Transverse colon (tissue), 4 donors: ENCODE data around the gene COX10. TPM values are rescaled to one million over a fixed set of nuclear protein-coding genes. Genes with fewer than 3 reads are reported as not detected.
"Not testable (repeated sequence)": the region's sequence is repeated elsewhere in the genome, so short reads cannot be mapped to it uniquely, and the experiment has no call there.

Source experiments
- DNase-seq: peaks from one replicate; pipeline ENCODE4 v3.0.0-alpha.2; 2019
- H3K27ac ChIP-seq, 4 donors: fragments of 200-600 bp; sonication (generic); 2 replicates each; pipeline ENCODE4 v1.5.1; 2016 to 2018; ENCODE audit warnings: inconsistent platforms in 4 of 4
- H3K27me3 ChIP-seq: fragments of 200-600 bp; sonication (generic); 2 replicates; pipeline ENCODE4 v1.5.1; 2017; ENCODE audit warnings: inconsistent platforms
- H3K36me3 ChIP-seq, 4 donors: fragments of 200-600 bp; sonication (generic); 2 replicates each; pipeline ENCODE4 v1.5.1; 2017 to 2019; ENCODE audit warnings: inconsistent platforms in 4 of 4
- H3K4me1 ChIP-seq, 4 donors: fragments of 200-600 bp; sonication (generic); 2 replicates each; pipeline ENCODE4 v1.5.1; 2017 to 2020; ENCODE audit warnings: inconsistent platforms in 4 of 4
- H3K4me3 ChIP-seq, 4 donors: fragments of 200-600 bp; sonication (generic); 1 replicate in 1 of 4; 2 replicates in 3 of 4; pipeline versions ENCODE4 v1.5.1 to v1.6.1; 2017 to 2019; ENCODE audit warnings: inconsistent platforms in 4 of 4
- H3K9me3 ChIP-seq, 2 donors: fragments of 200-600 bp; sonication (generic); 2 replicates each; pipeline ENCODE4 v1.5.1; 2017 to 2019; ENCODE audit warnings: inconsistent platforms in 2 of 2
- CTCF ChIP-seq, 5 experiments: fragments of 200-600 bp in 3 of 5; fragments of 450-650 bp in 2 of 5; sonication (generic) in 3 of 5; IDR thresholded peaks; 1 replicate in 2 of 5; 2 replicates in 3 of 5; pipeline ENCODE4 v1.5.1; 2016 to 2017; ENCODE audit warnings: antibody characterized with exemption in 5 of 5, inconsistent platforms in 3 of 5, mild to moderate bottlenecking in 2 of 5, moderate library complexity in 1 of 5
- EP300 ChIP-seq: sonication (generic); formaldehyde crosslinking; IDR thresholded peaks from one replicate; pipeline ENCODE4 v1.6.1; 2017; ENCODE audit warnings: antibody characterized with exemption, low read depth
- POLR2A ChIP-seq: fragments of 450-650 bp; IDR thresholded peaks from one replicate; pipeline ENCODE4 v1.6.1; 2016; ENCODE audit warnings: antibody characterized with exemption, mild to moderate bottlenecking, moderate library complexity
- POLR2AphosphoS5 ChIP-seq, 3 donors: sonication (generic); formaldehyde crosslinking; IDR thresholded peaks; one replicate each; pipeline ENCODE4 v1.6.1; 2016; ENCODE audit warnings: antibody characterized with exemption in 3 of 3
- WGBS, 2 donors: methylation state at CpG; one replicate each; pipeline ENCODE4 v1.1.5; 2018; ENCODE audit warnings: low coverage in 1 of 2; 5-methylcytosine and 5-hydroxymethylcytosine counted together
- in situ Hi-C, 4 donors: fragments of 200-750 bp; cut with MboI; loops; one replicate each; pipeline versions ENCODE4 v1.15.0 to v1.15.1; 2017; ENCODE audit warnings: low sequenced_read_pairs in 3 of 4, low pct_ligation_motif_present in 1 of 4, low pct_unique_long_range_greater_than_20kb in 1 of 4
- intact Hi-C: fragments of 100-400 bp; cut with DNase I; formaldehyde crosslinking; loops from one replicate; pipeline ENCODE4 v1.15.1; 2023; ENCODE audit warnings: low total_unique reads
- total RNA-seq, 4 donors: library from RNA; depleted of rRNA; stranded (reverse); fragments of >200 nt; gene quantifications; one replicate each; pipeline ENCODE4 v1.1.0, GENCODE V29; 2016

COX10 gene
- total RNA-seq: 10 to 100 TPM; 48.9 to 61.9 (median 53.5) TPM

DNA sequence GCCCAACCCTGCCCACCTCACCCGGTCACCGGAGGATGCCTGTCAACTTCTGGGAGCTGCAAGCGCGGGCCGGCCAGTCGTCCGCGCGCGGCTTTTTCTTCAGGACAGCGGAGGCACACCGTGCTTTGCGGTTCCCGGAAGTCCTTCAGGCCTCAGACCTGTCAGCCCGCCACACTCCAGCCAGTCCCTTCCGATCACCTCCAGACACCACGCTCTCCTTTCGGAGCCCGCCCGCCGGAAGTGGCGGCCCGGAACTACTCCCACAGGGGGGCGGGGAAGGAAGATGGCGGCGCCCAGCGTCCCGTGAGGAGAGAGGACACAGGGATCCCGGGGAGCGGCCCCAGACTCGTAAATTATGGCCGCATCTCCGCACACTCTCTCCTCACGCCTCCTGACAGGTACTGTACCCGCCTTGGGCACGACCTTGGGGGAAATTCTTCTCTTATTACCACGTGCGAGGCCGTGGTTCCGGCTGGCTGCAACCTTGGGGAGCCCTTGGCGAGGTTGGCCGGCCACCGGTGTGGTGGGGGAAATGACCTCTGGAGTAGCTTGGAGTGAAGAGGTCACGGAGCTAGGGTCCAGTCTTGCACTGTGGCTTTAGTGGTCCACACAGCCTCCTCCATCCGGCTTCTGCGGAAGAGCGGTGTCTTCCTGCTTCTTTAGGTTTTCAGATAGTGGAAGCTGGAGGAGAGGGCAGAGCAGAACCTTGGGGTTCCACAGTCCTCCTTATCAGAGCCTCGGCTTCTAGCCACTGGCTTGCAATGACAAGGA is at the start of gene COX10:
Gene COX10, plus strand, starts transcription at position 254 of the 771 bp plus-strand sequence. Its CDS starts 102 bp downstream, at position 356.
- no peaks in the 10 kb centered on the region for H3K9me3 ChIP-seq
- peak within 1 kb of the TSS; percentile 60 to 93 (median 82) for H3K4me3 ChIP-seq
- no peaks in the 10 kb centered on the region for H3K27me3 ChIP-seq
- H3K4me1 ChIP-seq: peaks cover 7 to 39% (median 15%) of the 10 kb centered on the region in 4 donors
- TF ChIP-seq POLR2A: peak; percentile 92
- TF ChIP-seq POLR2AphosphoS5 (IDR thresholded peaks at IDR 0.05): peak; percentile 89 to 95 (median 91)
- no peak for TF ChIP-seq EP300
- no peak for TF ChIP-seq CTCF (IDR thresholded peaks at IDR 0.05)
- peak within 1 kb of the TSS; percentile 77 to 93 (median 81) for H3K27ac ChIP-seq
- 1% methylated on average over 39 of the region's 48 CpGs; no CpG with 5 or more reads in 1 of the 2 donors for WGBS, 2 donors
- peak; percentile 93 for DNase-seq
- intact Hi-C loops (no loop called here), in situ Hi-C loops (no loop called here)
- no peaks in the 10 kb centered on the region for H3K36me3 ChIP-seq

DNA sequence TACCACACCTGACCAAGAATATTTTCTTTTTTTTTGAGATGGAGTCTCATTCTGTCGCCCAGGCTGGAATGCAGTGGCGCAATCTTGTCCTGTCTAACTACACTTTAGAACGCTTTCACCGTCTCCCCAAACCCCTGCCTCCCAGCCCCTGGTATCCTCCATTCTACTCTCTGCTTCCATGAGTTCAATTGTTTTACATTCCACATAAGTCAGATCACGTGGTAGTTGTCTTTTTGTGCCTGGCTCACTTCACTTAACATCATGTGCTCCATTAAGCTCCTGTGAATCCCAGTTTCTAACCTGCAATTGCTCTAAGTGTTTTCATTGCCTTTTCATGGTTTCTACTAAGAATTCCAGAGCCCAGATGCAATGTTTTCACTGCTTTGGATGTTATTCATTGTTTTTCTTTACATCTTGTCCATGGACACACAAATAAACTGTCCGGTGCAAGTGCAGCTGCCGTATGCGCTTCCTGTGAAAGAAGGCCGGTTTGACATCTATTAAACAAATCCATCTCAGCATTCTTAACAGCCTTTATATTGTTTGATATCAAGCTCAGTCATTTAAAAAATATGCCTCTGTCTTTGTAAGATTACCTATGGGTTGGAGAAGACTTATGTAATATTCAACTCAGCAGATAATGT is 47.5 kb upstream of the COX10 start:
- H3K9me3 ChIP-seq, in situ Hi-C loops, H3K27me3 ChIP-seq, H3K36me3 ChIP-seq, H3K27ac ChIP-seq, H3K4me1 ChIP-seq, intact Hi-C loops, DNase-seq, H3K4me3 ChIP-seq: not testable (repeated sequence)
- WGBS, 2 donors: 74% methylated on average over 5 of the region's 9 CpGs; no CpG with 5 or more reads in 1 of the 2 donors

GRCh38 chr17:14029755-14030154 is 39.5 kb upstream of the COX10 start:
- H3K36me3 ChIP-seq, H3K27me3 ChIP-seq, in situ Hi-C loops, H3K4me3 ChIP-seq, H3K4me1 ChIP-seq, H3K9me3 ChIP-seq, intact Hi-C loops, DNase-seq, H3K27ac ChIP-seq: not testable (repeated sequence)
- WGBS, 2 donors: 93% methylated on average over 3 of the region's 5 CpGs; no CpG with 5 or more reads in 1 of the 2 donors

DNA sequence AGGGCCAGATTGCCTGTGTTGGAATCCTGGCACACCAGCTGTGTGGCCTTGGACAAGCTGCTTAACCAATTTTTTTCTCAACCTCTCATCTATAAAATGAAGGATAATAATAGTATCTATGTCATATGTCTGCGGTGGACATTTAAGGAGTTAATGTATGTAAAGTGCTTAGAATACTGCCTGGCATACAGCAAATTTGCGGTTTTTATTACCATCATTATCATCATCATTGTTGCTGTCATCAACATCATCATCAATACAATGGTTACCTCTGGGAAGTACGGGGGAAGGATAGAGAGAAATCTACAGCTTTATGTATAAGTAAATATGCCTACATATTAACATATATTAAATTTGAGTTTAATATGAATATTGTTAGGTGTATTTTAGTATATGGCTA is 37.1 kb upstream of the COX10 start:
- Histone ChIP-seq H3K4me1 (no peaks in the 10 kb centered on the region), H3K4me3 (no peak overlapping the region), H3K27ac (no peak overlapping the region), H3K27me3 (no peaks in the 10 kb centered on the region), H3K9me3 (no peaks in the 10 kb centered on the region), H3K36me3 (peaks cover 0 to 6% (median 0%) of the 10 kb centered on the region in 4 donors)
- TF ChIP-seq CTCF (IDR thresholded peaks at IDR 0.05): no peak
- TF ChIP-seq POLR2A: no peak
- TF ChIP-seq POLR2AphosphoS5 (IDR thresholded peaks at IDR 0.05): no peak
- no peak for TF ChIP-seq EP300
- in situ Hi-C loops (no loop called here), intact Hi-C loops (no loop called here)
- no peak for DNase-seq
- 82 to 95% methylated on average over 3 of the region's 3 CpGs for WGBS, 2 donors

DNA sequence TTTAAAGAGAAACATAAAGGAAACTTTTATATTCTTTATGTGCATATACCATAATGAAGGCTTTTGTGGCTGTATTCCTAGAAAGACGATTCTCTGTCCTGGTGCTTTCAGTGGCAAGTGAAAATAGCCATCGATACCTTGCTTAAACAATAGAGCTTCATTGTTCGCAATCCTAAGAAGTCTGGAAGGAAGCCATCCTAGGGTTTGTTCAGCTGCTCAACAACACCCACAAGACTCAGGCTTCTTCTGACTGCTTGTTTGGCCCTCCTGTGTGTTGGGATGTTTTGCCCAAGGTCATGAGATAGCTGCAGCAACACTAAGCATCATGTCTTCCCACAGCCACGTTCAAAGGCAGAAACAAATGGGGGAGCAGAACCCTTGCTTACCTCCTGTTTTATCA is 36.1 kb upstream of the COX10 start:
- no peak overlapping the region for H3K4me3 ChIP-seq
- no peak for TF ChIP-seq POLR2A
- no peak for TF ChIP-seq POLR2AphosphoS5 (IDR thresholded peaks at IDR 0.05)
- TF ChIP-seq EP300: no peak
- no peak for TF ChIP-seq CTCF (IDR thresholded peaks at IDR 0.05)
- no peaks in the 10 kb centered on the region for H3K9me3 ChIP-seq
- DNase-seq: no peak
- H3K36me3 ChIP-seq: peaks cover 0 to 6% (median 0%) of the 10 kb centered on the region in 4 donors
- intact Hi-C loops: no loop called here
- no peak overlapping the region for H3K27ac ChIP-seq
- peaks cover 0 to 5% (median 2%) of the 10 kb centered on the region in 4 donors for H3K4me1 ChIP-seq
- 57 to 64% methylated on average over 1 to 4 of the region's 4 CpGs for WGBS, 2 donors
- no peaks in the 10 kb centered on the region for H3K27me3 ChIP-seq
- in situ Hi-C loops: no loop called here
